ENCODE results near the gene OTUD1.

OTUD1 gene

DNA sequence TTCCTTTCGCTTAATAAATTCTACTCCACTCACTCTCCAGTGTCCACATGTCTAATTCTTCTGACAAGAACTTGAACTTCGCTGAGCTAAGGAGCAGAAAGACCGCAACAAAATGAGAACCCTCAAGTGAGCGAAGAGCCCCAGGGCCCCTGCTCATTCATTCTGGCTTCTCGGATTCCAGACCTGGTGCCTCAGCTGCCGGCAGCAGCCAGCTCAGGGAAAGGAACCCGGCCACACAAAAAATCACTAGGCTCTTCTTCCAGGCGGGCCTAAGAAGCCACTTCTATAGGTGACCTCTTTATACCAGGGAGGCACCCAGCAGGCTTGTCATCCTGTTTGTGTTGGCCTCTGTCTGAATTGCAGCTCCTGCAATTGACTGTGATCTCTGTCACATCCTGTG, 33.3 kb downstream of the OTUD1 start:
- Histone ChIP-seq H3K14ac (ENCODE audit: low read length) (no peak overlapping the region), H3K9ac (ENCODE audit: low read depth, low read length, poor library complexity) (no peak overlapping the region), H3K23ac (ENCODE audit: low read depth, low read length, poor library complexity) (no peak overlapping the region), H3K27me3 (ENCODE audit: control insufficient read depth in 3 of 3, insufficient read depth in 3 of 3, low read depth in 1 of 3, low read length in 3 of 3) (peaks cover 0 to 3% (median 0%) of the 10 kb centered on the region in 3 experiments), H2BK5ac (ENCODE audit: low read length) (no peak overlapping the region), H2AK5ac (ENCODE audit: low read depth, low read length) (no peak overlapping the region), H3K79me1 (ENCODE audit: low read depth, low read length) (no peaks in the 10 kb centered on the region), H3K4ac (ENCODE audit: low read length) (no peak overlapping the region), H3K4me2 (ENCODE audit: insufficient read depth, low read length, poor library complexity, severe bottlenecking) (no peak overlapping the region), H3K4me3 (ENCODE audit: low read length in 2 of 2) (no peak overlapping the region), H4K91ac (ENCODE audit: low read depth, low read length, poor library complexity) (no peak overlapping the region), H4K8ac (ENCODE audit: low read depth, low read length) (no peak overlapping the region), H2BK15ac (ENCODE audit: low read length) (no peak overlapping the region), H2AFZ (ENCODE audit: low read length) (no peak overlapping the region), H3K4me1 (ENCODE audit: control insufficient read depth in 2 of 2, insufficient read depth in 1 of 2, low read depth in 1 of 2, low read length in 2 of 2) (no peaks in the 10 kb centered on the region), H3K9me3 (replicated peaks in 1 of 2; ENCODE audit: control insufficient read depth in 2 of 2, insufficient read depth in 1 of 2, low read depth in 1 of 2, low read length in 2 of 2) (no peaks in the 10 kb centered on the region), H2BK12ac (ENCODE audit: low read length) (no peak overlapping the region), H3K36me3 (replicated peaks in 1 of 2; ENCODE audit: control insufficient read depth in 2 of 2, insufficient read depth in 2 of 2, low read length in 2 of 2) (no peaks in the 10 kb centered on the region), H2BK120ac (ENCODE audit: low read depth, low read length) (no peak overlapping the region), H3K18ac (ENCODE audit: low read length) (no peak overlapping the region), H3K27ac (replicated peaks; ENCODE audit: low read length) (no peak overlapping the region)
- WGBS, 2 donors (ENCODE audit: extremely low coverage in 2 of 2, insufficient read length in 2 of 2, insufficient replicate concordance in 1 of 2) = no CpG with 5 or more reads among the region's 8 CpGs
- DNase-seq (ENCODE audit: low spot score) = no peak

GRCh38 chr10:23474081-23474480, 35.2 kb downstream of the OTUD1 start:
- Histone ChIP-seq H2BK12ac (ENCODE audit: low read length) (no peak overlapping the region), H2AK5ac (ENCODE audit: low read depth, low read length) (no peak overlapping the region), H3K14ac (ENCODE audit: low read length) (no peak overlapping the region), H3K36me3 (replicated peaks in 1 of 2; ENCODE audit: control insufficient read depth in 2 of 2, insufficient read depth in 2 of 2, low read length in 2 of 2) (no peaks in the 10 kb centered on the region), H3K23ac (ENCODE audit: low read depth, low read length, poor library complexity) (no peak overlapping the region), H3K4ac (ENCODE audit: low read length) (no peak overlapping the region), H3K9ac (ENCODE audit: low read depth, low read length, poor library complexity) (no peak overlapping the region), H3K4me3 (ENCODE audit: low read length in 2 of 2) (no peak overlapping the region), H3K18ac (ENCODE audit: low read length) (no peak overlapping the region), H3K27me3 (ENCODE audit: control insufficient read depth in 3 of 3, insufficient read depth in 3 of 3, low read depth in 1 of 3, low read length in 3 of 3) (no peaks in the 10 kb centered on the region), H3K27ac (replicated peaks; ENCODE audit: low read length) (no peak overlapping the region), H3K9me3 (replicated peaks in 1 of 2; ENCODE audit: control insufficient read depth in 2 of 2, insufficient read depth in 1 of 2, low read depth in 1 of 2, low read length in 2 of 2) (no peaks in the 10 kb centered on the region), H3K4me2 (ENCODE audit: insufficient read depth, low read length, poor library complexity, severe bottlenecking) (no peak overlapping the region), H2BK5ac (ENCODE audit: low read length) (no peak overlapping the region), H4K91ac (ENCODE audit: low read depth, low read length, poor library complexity) (no peak overlapping the region), H3K4me1 (ENCODE audit: control insufficient read depth in 2 of 2, insufficient read depth in 1 of 2, low read depth in 1 of 2, low read length in 2 of 2) (no peaks in the 10 kb centered on the region), H2AFZ (ENCODE audit: low read length) (no peak overlapping the region), H2BK15ac (ENCODE audit: low read length) (no peak overlapping the region), H3K79me1 (ENCODE audit: low read depth, low read length) (no peaks in the 10 kb centered on the region), H4K8ac (ENCODE audit: low read depth, low read length) (no peak overlapping the region), H2BK120ac (ENCODE audit: low read depth, low read length) (no peak overlapping the region)
- WGBS, 2 donors (ENCODE audit: extremely low coverage in 2 of 2, insufficient read length in 2 of 2, insufficient replicate concordance in 1 of 2) = no CpG with 5 or more reads among the region's 2 CpGs
- DNase-seq (ENCODE audit: low spot score) = no peak

DNA sequence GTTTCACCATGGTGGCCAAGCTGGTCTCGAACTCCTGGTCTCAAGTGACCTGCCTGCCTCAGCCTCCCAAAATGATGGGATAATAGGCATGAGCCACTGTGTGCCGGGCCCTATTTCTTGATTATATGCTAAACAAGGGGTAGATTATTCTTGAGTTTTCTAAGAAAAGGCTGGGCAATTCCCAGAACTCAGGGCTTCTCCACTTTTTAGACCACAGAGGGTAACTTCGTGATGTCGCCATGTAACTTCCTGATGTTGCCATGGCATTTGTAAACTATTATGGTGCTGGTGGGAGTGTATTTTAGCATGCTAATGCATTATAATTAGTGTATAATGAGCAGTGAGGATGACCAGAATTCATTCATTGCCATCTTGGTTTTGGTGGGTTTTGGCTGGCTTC, 35.8 kb downstream of the OTUD1 start:
- no peaks in the 10 kb centered on the region for H3K4me1 ChIP-seq (ENCODE audit: control insufficient read depth in 2 of 2, insufficient read depth in 1 of 2, low read depth in 1 of 2, low read length in 2 of 2)
- no peak overlapping the region for H2BK5ac ChIP-seq (ENCODE audit: low read length)
- no peak overlapping the region for H4K8ac ChIP-seq (ENCODE audit: low read depth, low read length)
- no peak for DNase-seq (ENCODE audit: low spot score)
- H3K9me3 ChIP-seq (replicated peaks in 1 of 2; ENCODE audit: control insufficient read depth in 2 of 2, insufficient read depth in 1 of 2, low read depth in 1 of 2, low read length in 2 of 2) = no peaks in the 10 kb centered on the region
- H2BK15ac ChIP-seq (ENCODE audit: low read length) = no peak overlapping the region
- no peak overlapping the region for H2BK12ac ChIP-seq (ENCODE audit: low read length)
- H4K91ac ChIP-seq (ENCODE audit: low read depth, low read length, poor library complexity) = no peak overlapping the region
- H3K14ac ChIP-seq (ENCODE audit: low read length) = no peak overlapping the region
- H3K4ac ChIP-seq (ENCODE audit: low read length) = no peak overlapping the region
- WGBS, 2 donors (ENCODE audit: extremely low coverage in 2 of 2, insufficient read length in 2 of 2, insufficient replicate concordance in 1 of 2) = no CpG with 5 or more reads among the region's 4 CpGs
- no peak overlapping the region for H3K18ac ChIP-seq (ENCODE audit: low read length)
- H3K4me2 ChIP-seq (ENCODE audit: insufficient read depth, low read length, poor library complexity, severe bottlenecking) = no peak overlapping the region
- no peaks in the 10 kb centered on the region for H3K36me3 ChIP-seq (replicated peaks in 1 of 2; ENCODE audit: control insufficient read depth in 2 of 2, insufficient read depth in 2 of 2, low read length in 2 of 2)
- H2BK120ac ChIP-seq (ENCODE audit: low read depth, low read length) = no peak overlapping the region
- H2AFZ ChIP-seq (ENCODE audit: low read length) = no peak overlapping the region
- H3K23ac ChIP-seq (ENCODE audit: low read depth, low read length, poor library complexity) = no peak overlapping the region
- H3K27ac ChIP-seq (replicated peaks; ENCODE audit: low read length) = no peak overlapping the region
- no peaks in the 10 kb centered on the region for H3K79me1 ChIP-seq (ENCODE audit: low read depth, low read length)
- no peak overlapping the region for H3K9ac ChIP-seq (ENCODE audit: low read depth, low read length, poor library complexity)
- no peak overlapping the region for H3K4me3 ChIP-seq (ENCODE audit: low read length in 2 of 2)
- no peak overlapping the region for H2AK5ac ChIP-seq (ENCODE audit: low read depth, low read length)
- no peaks in the 10 kb centered on the region for H3K27me3 ChIP-seq (ENCODE audit: control insufficient read depth in 3 of 3, insufficient read depth in 3 of 3, low read depth in 1 of 3, low read length in 3 of 3)

DNA sequence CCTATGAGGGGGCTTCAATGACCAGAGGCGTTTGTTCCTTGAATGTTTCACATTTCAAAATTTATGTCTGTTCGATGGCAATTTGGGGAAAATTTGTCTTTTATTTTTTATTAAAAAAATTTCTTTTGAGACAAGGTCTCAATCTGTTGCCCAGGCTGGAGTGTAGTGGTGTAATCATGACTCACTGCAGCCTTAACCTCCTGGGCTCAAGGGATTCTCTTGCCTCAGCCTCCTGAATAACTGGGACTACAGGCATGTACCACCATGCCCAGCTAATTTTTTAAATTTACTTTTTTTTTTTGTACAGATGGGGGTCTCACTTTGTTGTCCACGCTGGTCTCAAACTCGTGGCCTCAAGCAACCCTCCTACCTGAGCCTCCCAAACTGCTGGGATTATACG, 39.7 kb downstream of the OTUD1 start:
- H3K79me1 ChIP-seq (ENCODE audit: low read depth, low read length) = no peaks in the 10 kb centered on the region
- H3K9me3 ChIP-seq (replicated peaks in 1 of 2; ENCODE audit: control insufficient read depth in 2 of 2, insufficient read depth in 1 of 2, low read depth in 1 of 2, low read length in 2 of 2) = no peaks in the 10 kb centered on the region
- H3K4ac ChIP-seq (ENCODE audit: low read length) = no peak overlapping the region
- H3K18ac ChIP-seq (ENCODE audit: low read length) = no peak overlapping the region
- no peak overlapping the region for H2BK12ac ChIP-seq (ENCODE audit: low read length)
- H3K23ac ChIP-seq (ENCODE audit: low read depth, low read length, poor library complexity) = no peak overlapping the region
- H2AFZ ChIP-seq (ENCODE audit: low read length) = no peak overlapping the region
- H2BK5ac ChIP-seq (ENCODE audit: low read length) = no peak overlapping the region
- no CpG with 5 or more reads among the region's 5 CpGs for WGBS, 2 donors (ENCODE audit: extremely low coverage in 2 of 2, insufficient read length in 2 of 2, insufficient replicate concordance in 1 of 2)
- no peak overlapping the region for H2BK120ac ChIP-seq (ENCODE audit: low read depth, low read length)
- H3K36me3 ChIP-seq (replicated peaks in 1 of 2; ENCODE audit: control insufficient read depth in 2 of 2, insufficient read depth in 2 of 2, low read length in 2 of 2) = no peaks in the 10 kb centered on the region
- H3K4me1 ChIP-seq (ENCODE audit: control insufficient read depth in 2 of 2, insufficient read depth in 1 of 2, low read depth in 1 of 2, low read length in 2 of 2) = no peaks in the 10 kb centered on the region
- H4K8ac ChIP-seq (ENCODE audit: low read depth, low read length) = no peak overlapping the region
- H3K27me3 ChIP-seq (ENCODE audit: control insufficient read depth in 3 of 3, insufficient read depth in 3 of 3, low read depth in 1 of 3, low read length in 3 of 3) = no peaks in the 10 kb centered on the region
- no peak for DNase-seq (ENCODE audit: low spot score)
- H3K14ac ChIP-seq (ENCODE audit: low read length) = no peak overlapping the region
- H2AK5ac ChIP-seq (ENCODE audit: low read depth, low read length) = no peak overlapping the region
- H4K91ac ChIP-seq (ENCODE audit: low read depth, low read length, poor library complexity) = no peak overlapping the region
- H2BK15ac ChIP-seq (ENCODE audit: low read length) = no peak overlapping the region
- no peak overlapping the region for H3K4me2 ChIP-seq (ENCODE audit: insufficient read depth, low read length, poor library complexity, severe bottlenecking)
- H3K9ac ChIP-seq (ENCODE audit: low read depth, low read length, poor library complexity) = no peak overlapping the region
- no peak overlapping the region for H3K4me3 ChIP-seq (ENCODE audit: low read length in 2 of 2)
- H3K27ac ChIP-seq (replicated peaks; ENCODE audit: low read length) = no peak overlapping the region
